Endothelial cell of umbilical vein (primary cell): ENCODE results near the gene CTTN. TPM values are rescaled to one million over a fixed set of nuclear protein-coding genes. Genes with fewer than 3 reads are reported as not detected.

Experiments
- BruUV-seq: library from RNA; stranded (reverse); fragments of 400-500 nt; replicated peaks from 2 replicates; lab custom pipeline; 2021; lab: Mats Ljungman, UMichigan
- CTCF ChIA-PET: fragments of 300-600, 350-600 bp; sonication (Branson Sonifier 250); formaldehyde crosslinking; loops from one replicate; lab custom pipeline; 2021; ENCODE audit warnings: antibody characterized with exemption, inconsistent platforms; lab: Charles Lee
- POLR2A ChIA-PET: fragments of 300-600, 350-600 bp; sonication (Branson Sonifier 250); formaldehyde crosslinking; loops from one replicate; lab custom pipeline; 2021; ENCODE audit warnings: antibody characterized with exemption, inconsistent platforms; lab: Charles Lee
- DNase-seq: peaks from one replicate; pipeline ENCODE4 v3.0.0-alpha.2; 2011; ENCODE audit warnings: low read depth, low spot score
- FAIRE-seq: peaks from 2 replicates; lab custom pipeline; 2011; peaks lifted over from hg19 to GRCh38; lab: Jason Lieb, UNC
- H2AFZ ChIP-seq: 2 replicates; pipeline ENCODE4 v1.6.0; 2012; ENCODE audit warnings: low read depth, low read length, control low read depth, inconsistent platforms
- H3K27ac ChIP-seq: 2 replicates; pipeline ENCODE4 v1.5.1; 2011; ENCODE audit warnings: low read depth, mild to moderate bottlenecking, control low read depth, low read length, moderate library complexity; ENCODE audit not compliant: insufficient read depth
- H3K27me3 ChIP-seq, 2 experiments: 2 replicates each; pipeline versions ENCODE4 v1.6.0 to v1.6.1; 2011; ENCODE audit warnings: low read length in 2 of 2, mixed read lengths in 1 of 2; ENCODE audit not compliant: control insufficient read depth in 2 of 2, insufficient read depth in 2 of 2
- H3K36me3 ChIP-seq, 2 experiments: 2 replicates in 1 of 2; 3 replicates in 1 of 2; pipeline ENCODE4 v1.5.1; 2011; ENCODE audit warnings: low read length in 2 of 2, mild to moderate bottlenecking in 1 of 2, moderate library complexity in 1 of 2; ENCODE audit not compliant: control insufficient read depth in 2 of 2, insufficient read depth in 2 of 2; ENCODE audit errors: extremely low read depth in 1 of 2
- H3K4me1 ChIP-seq: 3 replicates; pipeline ENCODE4 v1.5.1; 2011; ENCODE audit warnings: mild to moderate bottlenecking, low read length; ENCODE audit not compliant: control insufficient read depth, insufficient read depth; ENCODE audit errors: extremely low read depth
- H3K4me2 ChIP-seq: 2 replicates; pipeline ENCODE4 v1.6.1; 2011; ENCODE audit warnings: low read length, control low read depth, mixed read lengths; ENCODE audit not compliant: insufficient read depth
- H3K4me3 ChIP-seq, 3 experiments: fragments of 200-600 bp in 1 of 3; sonication (generic), shearing (Covaris generic) in 1 of 3; replicated peaks in 1 of 3; 2 replicates each; pipeline ENCODE4 v1.5.1; 2011 to 2016; ENCODE audit warnings: control low read depth in 3 of 3, low read length in 3 of 3, mild to moderate bottlenecking in 2 of 3, inconsistent platforms in 1 of 3, low read depth in 1 of 3, moderate library complexity in 1 of 3; ENCODE audit not compliant: insufficient read depth in 1 of 3
- H3K79me2 ChIP-seq: 2 replicates; pipeline ENCODE4 v1.6.0; 2012; ENCODE audit warnings: low read length, inconsistent platforms; ENCODE audit not compliant: control insufficient read depth, insufficient read depth
- H3K9ac ChIP-seq: replicated peaks from 2 replicates; pipeline ENCODE3; 2011; ENCODE audit warnings: low read length, control low read depth; ENCODE audit not compliant: insufficient read depth; ENCODE audit errors: extremely low read depth
- H3K9me1 ChIP-seq: replicated peaks from 3 replicates; pipeline ENCODE4 v1.6.0; 2011; ENCODE audit warnings: mild to moderate bottlenecking, low read length; ENCODE audit not compliant: control insufficient read depth, insufficient read depth; ENCODE audit errors: extremely low read depth
- H3K9me3 ChIP-seq: replicated peaks from 2 replicates; pipeline ENCODE4 v1.5.1; 2012; ENCODE audit warnings: low read length, inconsistent platforms; ENCODE audit not compliant: control insufficient read depth, insufficient read depth
- H4K20me1 ChIP-seq: replicated peaks from 2 replicates; pipeline ENCODE3; 2011; ENCODE audit warnings: mild to moderate bottlenecking, low read length; ENCODE audit not compliant: control insufficient read depth, insufficient read depth; ENCODE audit errors: extremely low read depth
- CTCF ChIP-seq, 2 donors: IDR thresholded peaks; 1 replicate in 1 of 2; 2 replicates in 1 of 2; pipeline ENCODE4 v1.5.1; 2011; ENCODE audit warnings: low read length in 2 of 2, mild to moderate bottlenecking in 2 of 2, moderate library complexity in 2 of 2, control low read depth in 1 of 2, inconsistent platforms in 1 of 2, low read depth in 1 of 2; ENCODE audit not compliant: insufficient read depth in 1 of 2; ENCODE audit errors: extremely low read depth in 1 of 2
- EZH2 ChIP-seq: IDR thresholded peaks from 2 replicates; pipeline ENCODE4 v1.6.1; 2012; ENCODE audit warnings: borderline replicate concordance, low read depth, mild to moderate bottlenecking, moderate library complexity, low read length, inconsistent platforms; ENCODE audit not compliant: severe bottlenecking
- FOS ChIP-seq: IDR thresholded peaks from 2 replicates; pipeline ENCODE4 v1.6.1; 2011; ENCODE audit warnings: mild to moderate bottlenecking, low read length, moderate library complexity, borderline replicate concordance; ENCODE audit not compliant: insufficient read depth
- GATA2 ChIP-seq: IDR thresholded peaks from 2 replicates; pipeline ENCODE4 v1.7.0; 2011; ENCODE audit warnings: low read depth, mild to moderate bottlenecking, moderate library complexity, mixed read lengths, low read length; ENCODE audit not compliant: insufficient read length, insufficient read depth
- JUN ChIP-seq: IDR thresholded peaks from 2 replicates; pipeline ENCODE4 v1.6.1; 2011; ENCODE audit warnings: borderline replicate concordance, low read depth; ENCODE audit not compliant: insufficient read length, insufficient read depth
- MAX ChIP-seq: IDR thresholded peaks from 2 replicates; pipeline ENCODE4 v1.6.1; 2011; ENCODE audit not compliant: insufficient read depth, insufficient read length
- MYC ChIP-seq: IDR thresholded peaks from one replicate; pipeline ENCODE4 v1.6.1; 2011; ENCODE audit warnings: mild to moderate bottlenecking, low read depth, low read length
- POLR2A ChIP-seq: IDR thresholded peaks from 2 replicates; pipeline ENCODE4 v1.6.1; 2012; ENCODE audit warnings: low read depth, mild to moderate bottlenecking, control low read depth, low read length
- POLR2AphosphoS5 ChIP-seq: IDR thresholded peaks from 2 replicates; pipeline ENCODE4 v1.6.1; 2012; ENCODE audit warnings: low read depth, mild to moderate bottlenecking, control low read depth, low read length, moderate library complexity; ENCODE audit not compliant: insufficient read depth
- dilution Hi-C: fragments of 300-500 bp; cut with MboI; formaldehyde crosslinking; loops from one replicate; pipeline ENCODE4 v1.15.0; 2019; ENCODE audit warnings: low sequenced_read_pairs; ENCODE audit not compliant: extremely low pct_ligation_motif_present
- intact Hi-C: fragments of 100-400 bp; cut with micrococcal nuclease; formaldehyde crosslinking; loops from one replicate; pipeline ENCODE4 v1.10.0; 2022
- polyA plus RNA-seq, 4 experiments: library from polyadenylated mRNA; depleted of rRNA in 3 of 4; stranded (reverse) in 3 of 4; unstranded in 1 of 4; fragments of >200 nt; gene quantifications; 2 replicates each; pipeline versions ENCODE4 v1.2.1 to v1.2.3, GENCODE V29; 2011 to 2012; ENCODE audit warnings: missing spikeins in 1 of 4
- total RNA-seq: library from RNA; stranded (reverse); gene quantifications from 2 replicates; pipeline ENCODE4 v1.2.3, GENCODE V29; 2021

CTTN gene
- total and polyA plus RNA-seq, 2 donors (not counting 3 experiments of a cell fraction or from before 2014, with no cell fraction given), result 161 to 330 TPM

GRCh38 chr11:70397336-70397982, 870 bp upstream of the CTTN start:
- ChIA-PET POLR2A (no interaction called here), CTCF (interaction anchor here (0.7 to 1.6 kb wide), 2 partner anchors 30 to 66 kb away, joined by 3 to 5 read pairs; no protein-coding TSS in a partner anchor)
- Histone ChIP-seq H3K4me1 (peaks cover 19% of the 10 kb centered on the region), H3K9me3 (no peaks in the 10 kb centered on the region), H3K79me2 (peaks cover 50% of the 10 kb centered on the region), H3K27me3 (no peaks in the 10 kb centered on the region), H3K4me2 (peak overlapping the region; percentile 87), H3K4me3 (peak overlapping the region; percentile 84 to 89 (median 85)), H3K36me3 (no peaks in the 10 kb centered on the region), H3K9me1 (no peaks in the 10 kb centered on the region), H3K9ac (peak overlapping the region; percentile 64), H4K20me1 (no peaks in the 10 kb centered on the region), H2AFZ (peak overlapping the region; percentile 51), H3K27ac (peak overlapping the region; percentile 7)
- FAIRE-seq, result peak; percentile 21
- dilution Hi-C loops, result no loop called here
- DNase-seq, result no peak
- intact Hi-C loops, result no loop called here
- TF ChIP-seq CTCF (IDR thresholded peaks at IDR 0.05; ENCODE audit: extremely low read depth in 1 of 2, insufficient read depth in 1 of 2, low read depth in 1 of 2, low read length in 2 of 2) (no peak), JUN (no peak), MAX (no peak), POLR2AphosphoS5 (no peak), GATA2 (no peak), POLR2A (no peak), MYC (no peak), EZH2 (no peak), FOS (no peak)
- BruUV-seq, result no TSS peak
